Type B pancreatic cell (in vitro differentiated cells): ENCODE data around the gene MEP1A. TPM values are rescaled to one million over a fixed set of nuclear protein-coding genes. Genes with fewer than 3 reads are reported as not detected.

Source experiments
- DNase-seq: peaks from one replicate; pipeline ENCODE4 v3.0.0; 2021; ENCODE audit warnings: mixed read lengths; ENCODE audit not compliant: unreplicated experiment; ENCODE audit errors: extremely low spot score
- H3K27ac Mint-ChIP-seq: 2 replicates; pipeline ENCODE4 v1.8.0; 2021; ENCODE audit warnings: mild to moderate bottlenecking, mixed read lengths
- H3K27me3 Mint-ChIP-seq: 2 replicates; pipeline ENCODE4 v1.8.0; 2021; ENCODE audit warnings: mixed read lengths
- H3K36me3 Mint-ChIP-seq: 2 replicates; pipeline ENCODE4 v1.8.0; 2021; ENCODE audit warnings: mixed read lengths
- H3K4me1 Mint-ChIP-seq: one replicate; pipeline ENCODE4 v1.8.0; 2021; ENCODE audit warnings: mixed read lengths; ENCODE audit not compliant: unreplicated experiment
- H3K4me3 Mint-ChIP-seq: 2 replicates; pipeline ENCODE4 v1.8.0; 2021; ENCODE audit warnings: mild to moderate bottlenecking, mixed read lengths
- H3K9me3 Mint-ChIP-seq: 2 replicates; pipeline ENCODE4 v1.8.0; 2021; ENCODE audit warnings: mixed read lengths
- total RNA-seq: library from RNA; stranded (reverse); gene quantifications from 2 replicates; pipeline ENCODE4 v1.2.1, GENCODE V29; 2021; ENCODE audit warnings: low replicate concordance
- TF ChIP-seq, protein P1 (sequence below): fragments of 200-600 bp; sonication (generic); conservative IDR thresholded peaks from 2 replicates; pipeline ENCODE4 v1.5.0; 2021; ENCODE audit warnings: antibody characterized with exemption, mild to moderate bottlenecking

Gene MEP1A
- total RNA-seq, 1 donor from 2014 or later, result 3.6 TPM

DNA sequence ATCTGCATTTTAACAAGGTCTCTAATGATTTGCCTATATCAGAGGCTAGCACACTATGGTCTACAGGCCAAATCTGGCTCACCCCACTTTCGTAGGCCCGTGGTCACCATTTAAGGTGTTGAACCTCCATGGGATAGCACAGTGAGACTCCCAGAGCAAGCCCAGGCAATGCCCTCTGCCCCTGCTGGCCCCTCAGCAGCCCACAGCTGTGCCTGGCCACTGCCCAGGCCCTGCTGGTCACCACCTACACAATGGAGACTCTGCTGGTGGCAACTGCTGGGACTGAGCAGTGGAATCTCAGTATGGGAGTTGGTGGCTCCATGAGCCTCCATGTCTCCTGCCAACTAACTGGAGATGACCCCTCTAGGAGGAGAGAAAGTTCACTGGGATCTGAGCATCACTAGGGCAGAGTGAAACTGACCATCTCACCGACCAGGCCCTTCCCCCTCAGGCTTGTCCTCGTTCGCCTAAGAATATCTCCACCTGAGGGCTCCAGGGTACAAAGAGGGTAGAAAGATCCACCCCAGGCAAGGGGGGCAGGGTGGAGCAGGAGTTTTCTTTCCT is 44.2 kb upstream of the MEP1A start:
- Mint-ChIP-seq H3K27ac (no peak overlapping the region), H3K27me3 (peaks cover 14% of the 10 kb centered on the region), H3K4me1 (no peaks in the 10 kb centered on the region), H3K9me3 (no peaks in the 10 kb centered on the region), H3K4me3 (no peak overlapping the region), H3K36me3 (no peaks in the 10 kb centered on the region)
- TF ChIP-seq, protein P1, sequence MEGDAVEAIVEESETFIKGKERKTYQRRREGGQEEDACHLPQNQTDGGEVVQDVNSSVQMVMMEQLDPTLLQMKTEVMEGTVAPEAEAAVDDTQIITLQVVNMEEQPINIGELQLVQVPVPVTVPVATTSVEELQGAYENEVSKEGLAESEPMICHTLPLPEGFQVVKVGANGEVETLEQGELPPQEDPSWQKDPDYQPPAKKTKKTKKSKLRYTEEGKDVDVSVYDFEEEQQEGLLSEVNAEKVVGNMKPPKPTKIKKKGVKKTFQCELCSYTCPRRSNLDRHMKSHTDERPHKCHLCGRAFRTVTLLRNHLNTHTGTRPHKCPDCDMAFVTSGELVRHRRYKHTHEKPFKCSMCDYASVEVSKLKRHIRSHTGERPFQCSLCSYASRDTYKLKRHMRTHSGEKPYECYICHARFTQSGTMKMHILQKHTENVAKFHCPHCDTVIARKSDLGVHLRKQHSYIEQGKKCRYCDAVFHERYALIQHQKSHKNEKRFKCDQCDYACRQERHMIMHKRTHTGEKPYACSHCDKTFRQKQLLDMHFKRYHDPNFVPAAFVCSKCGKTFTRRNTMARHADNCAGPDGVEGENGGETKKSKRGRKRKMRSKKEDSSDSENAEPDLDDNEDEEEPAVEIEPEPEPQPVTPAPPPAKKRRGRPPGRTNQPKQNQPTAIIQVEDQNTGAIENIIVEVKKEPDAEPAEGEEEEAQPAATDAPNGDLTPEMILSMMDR, result no peak
- DNase-seq, result no peak

DNA sequence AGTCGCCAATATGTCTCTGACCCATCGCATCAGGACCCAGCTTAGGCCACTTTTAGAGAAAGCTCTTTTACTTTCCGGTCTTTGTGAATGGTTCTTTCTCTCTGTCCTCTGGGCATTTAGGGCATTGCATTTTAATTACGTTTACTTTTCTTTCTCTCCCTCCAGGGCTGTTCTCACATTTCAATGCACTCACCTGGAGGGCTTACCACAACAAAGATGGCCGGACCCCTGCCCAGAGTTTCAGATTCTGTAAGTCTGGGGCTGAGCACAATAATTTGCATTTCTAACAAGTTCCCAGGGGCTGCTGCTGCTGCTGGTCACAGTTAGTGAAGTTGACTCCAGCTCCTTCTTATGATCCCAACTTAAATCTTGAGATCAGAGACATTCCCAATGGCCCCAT is 43.5 kb upstream of the MEP1A start:
- H3K27ac Mint-ChIP-seq, result no peak overlapping the region
- H3K36me3 Mint-ChIP-seq, result no peaks in the 10 kb centered on the region
- H3K9me3 Mint-ChIP-seq, result no peaks in the 10 kb centered on the region
- TF ChIP-seq, protein P1, result no peak
- H3K27me3 Mint-ChIP-seq, result peaks cover 13% of the 10 kb centered on the region
- no peak overlapping the region for H3K4me3 Mint-ChIP-seq
- no peaks in the 10 kb centered on the region for H3K4me1 Mint-ChIP-seq
- DNase-seq, result no peak

DNA sequence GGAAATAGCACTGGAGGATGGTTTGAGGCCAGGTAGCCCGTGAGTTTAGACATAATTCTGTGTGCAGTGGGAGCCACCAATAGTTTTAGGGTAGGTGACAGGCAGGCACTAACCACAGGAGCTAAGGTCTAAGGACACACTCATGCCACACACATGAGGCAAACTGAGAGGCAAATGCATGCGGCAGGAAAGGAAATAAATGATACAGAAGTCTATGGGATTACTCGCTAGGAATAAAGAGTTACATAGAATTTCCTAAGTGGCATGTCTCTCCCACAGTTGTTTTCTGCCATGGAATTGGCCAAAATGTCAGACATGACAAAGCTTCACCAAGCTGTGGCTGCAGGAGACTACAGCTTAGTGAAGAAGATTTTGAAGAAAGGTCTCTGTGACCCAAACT is 41.5 kb upstream of the MEP1A start:
- TF ChIP-seq, protein P1, result no peak
- Mint-ChIP-seq H3K27me3 (no peaks in the 10 kb centered on the region), H3K27ac (no peak overlapping the region), H3K4me3 (no peak overlapping the region), H3K9me3 (no peaks in the 10 kb centered on the region), H3K36me3 (no peaks in the 10 kb centered on the region), H3K4me1 (no peaks in the 10 kb centered on the region)
- no peak for DNase-seq

DNA sequence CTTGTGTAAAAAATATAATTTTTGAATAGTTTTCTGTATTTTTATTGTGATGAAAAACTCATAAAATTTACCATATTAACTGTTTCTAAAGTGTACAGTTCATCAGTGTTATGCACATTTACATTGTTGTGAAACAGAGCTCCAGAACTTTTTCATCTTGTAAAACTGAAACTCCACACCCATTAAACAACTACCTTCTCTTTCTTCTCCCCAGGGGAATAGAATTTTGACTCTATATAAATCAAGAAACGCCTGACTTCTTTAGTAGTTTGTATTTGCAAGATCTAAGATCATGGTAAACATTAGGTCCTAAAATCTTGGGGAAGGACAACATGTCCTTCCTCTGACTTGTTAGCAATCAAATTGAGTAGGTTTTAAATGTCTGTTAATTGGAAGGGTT is 37.3 kb upstream of the MEP1A start:
- Mint-ChIP-seq H3K36me3 (no peaks in the 10 kb centered on the region), H3K9me3 (no peaks in the 10 kb centered on the region), H3K4me3 (no peak overlapping the region), H3K4me1 (no peaks in the 10 kb centered on the region), H3K27me3 (no peaks in the 10 kb centered on the region), H3K27ac (no peak overlapping the region)
- DNase-seq, result no peak
- TF ChIP-seq, protein P1, result no peak

DNA sequence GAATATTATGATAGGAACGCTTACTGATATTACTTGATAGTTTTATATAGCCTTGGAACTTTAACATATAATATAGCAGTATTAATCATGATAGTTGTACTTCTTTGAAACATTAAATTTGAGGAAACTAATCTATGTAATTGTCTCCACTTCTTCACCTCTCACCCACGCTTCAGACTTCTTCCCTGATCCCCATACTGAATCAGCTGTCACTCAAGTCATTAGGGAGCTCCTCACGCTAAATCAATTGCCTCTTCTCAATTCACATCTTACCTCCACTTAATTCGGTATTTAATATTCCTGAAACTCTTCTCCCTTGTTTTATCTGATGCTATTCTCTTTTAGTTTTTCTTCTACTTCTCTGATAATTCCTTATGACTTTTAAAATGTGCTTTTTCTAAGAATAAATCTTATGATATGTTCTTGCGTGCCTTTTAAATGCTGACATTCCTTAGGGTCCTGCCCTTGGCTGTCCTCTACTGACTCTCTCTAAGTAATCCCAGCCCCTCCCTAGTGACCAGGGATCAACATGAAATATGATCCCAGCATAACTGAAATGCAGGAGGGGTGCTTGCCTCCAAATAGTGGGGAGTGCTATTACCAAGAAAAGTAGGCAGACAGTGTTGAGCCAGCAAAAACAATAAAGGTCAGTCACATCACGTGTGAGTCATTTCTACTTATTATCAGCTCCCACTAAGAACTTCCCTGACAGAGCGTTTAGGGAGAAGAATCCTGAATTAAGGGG is 36.5 kb upstream of the MEP1A start:
- Mint-ChIP-seq H3K27ac (no peak overlapping the region), H3K27me3 (no peaks in the 10 kb centered on the region), H3K36me3 (no peaks in the 10 kb centered on the region), H3K4me1 (no peaks in the 10 kb centered on the region), H3K9me3 (no peaks in the 10 kb centered on the region), H3K4me3 (no peak overlapping the region)
- no peak for DNase-seq
- TF ChIP-seq, protein P1, result no peak
